Embryonic facial prominence (tissue), 1 donor: ENCODE measurements around the gene C1RL.
"Not testable (repeated sequence)": the region's sequence is repeated elsewhere in the genome, so short reads cannot be mapped to it uniquely, and the experiment has no call there.

Experiments
- DNase-seq: peaks from one replicate; pipeline ENCODE4 v3.0.0-alpha.2; 2016; ENCODE audit errors: extremely low spot score

Gene C1RL

DNA sequence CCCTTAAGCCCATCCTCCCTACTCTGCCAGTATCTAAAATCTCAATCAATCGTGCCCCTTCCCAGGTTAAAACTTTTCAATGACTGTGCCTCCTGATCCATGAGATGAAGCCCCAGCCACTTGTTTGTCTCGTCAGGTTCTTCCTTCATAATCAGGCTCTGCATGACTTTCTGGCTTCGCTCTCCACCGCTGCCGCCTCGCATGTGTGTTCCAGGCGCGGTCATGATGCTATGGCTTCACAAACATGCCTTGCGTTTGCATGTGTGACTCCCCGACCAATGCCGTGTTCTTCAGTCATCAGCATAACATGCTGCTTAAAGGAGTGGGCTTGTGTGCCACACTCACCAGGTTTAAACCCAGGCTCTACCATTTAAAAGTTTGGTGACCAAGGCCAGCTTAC, 5.0 kb upstream of the C1RL start:
- no peak for DNase-seq

DNA sequence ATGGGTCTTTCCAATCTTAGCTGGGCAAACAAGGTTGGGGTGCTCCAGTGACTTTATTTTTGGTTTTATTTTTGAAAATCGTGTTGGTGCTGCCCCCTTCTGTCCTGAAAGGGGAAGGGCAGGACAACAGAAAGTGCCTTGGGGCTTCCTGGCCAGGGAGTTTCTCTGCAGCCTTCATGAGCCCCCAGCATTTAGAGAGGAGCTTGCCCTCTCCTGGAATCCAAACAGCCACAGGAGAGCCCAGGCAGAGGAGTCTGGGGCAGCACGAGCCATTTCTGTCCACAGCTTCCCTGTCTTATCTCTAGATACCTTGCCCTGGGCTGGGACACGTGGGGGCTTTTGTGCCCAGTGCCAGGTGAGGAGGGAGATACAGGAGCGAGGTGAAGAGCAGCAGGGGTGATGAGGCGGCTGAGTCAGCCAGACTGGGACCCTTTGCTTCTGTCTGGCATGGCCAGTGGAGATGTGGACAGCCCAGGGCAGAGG, 4.4 kb upstream of the C1RL start:
- DNase-seq, result no peak

DNA sequence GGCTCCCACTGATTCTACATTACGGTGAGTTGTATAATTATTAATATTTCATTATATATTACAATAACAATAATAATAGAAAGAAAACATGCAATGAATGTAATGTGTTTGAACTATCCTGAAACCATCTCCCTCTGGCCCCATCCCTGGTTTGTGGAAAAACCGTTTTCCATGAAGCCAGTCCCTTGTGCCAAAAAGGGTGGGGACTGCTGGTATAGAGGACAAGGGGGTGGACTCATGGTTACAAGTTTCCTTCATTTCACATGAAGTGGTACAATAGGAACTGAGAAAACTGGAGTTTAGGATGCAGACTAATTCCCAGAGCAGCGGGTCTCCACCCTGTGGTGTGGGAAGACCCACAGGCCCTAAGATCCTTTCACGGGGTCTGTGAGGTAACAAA, 3.0 kb upstream of the C1RL start:
- DNase-seq, result no peak

DNA sequence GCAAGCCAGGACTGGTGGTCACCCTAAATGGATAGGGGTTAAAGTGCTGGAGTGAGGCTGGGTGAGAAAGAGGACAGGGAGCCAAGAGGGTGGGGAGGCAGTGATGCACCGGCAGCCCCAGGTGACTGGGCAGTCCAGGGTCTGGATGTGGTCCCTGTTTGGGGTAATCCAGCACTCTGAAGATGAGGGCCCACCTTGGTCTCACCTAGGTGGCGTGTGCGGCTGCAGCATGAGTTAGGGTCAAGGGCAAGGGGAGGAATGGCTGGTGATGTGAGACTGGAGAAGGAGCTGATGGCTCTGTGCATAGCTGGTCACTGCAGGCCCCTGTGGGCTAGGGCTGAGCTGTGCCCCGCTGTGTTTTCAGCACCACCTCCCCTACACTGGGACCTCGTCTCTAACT, 1.6 kb upstream of the C1RL start:
- DNase-seq, result no peak

DNA sequence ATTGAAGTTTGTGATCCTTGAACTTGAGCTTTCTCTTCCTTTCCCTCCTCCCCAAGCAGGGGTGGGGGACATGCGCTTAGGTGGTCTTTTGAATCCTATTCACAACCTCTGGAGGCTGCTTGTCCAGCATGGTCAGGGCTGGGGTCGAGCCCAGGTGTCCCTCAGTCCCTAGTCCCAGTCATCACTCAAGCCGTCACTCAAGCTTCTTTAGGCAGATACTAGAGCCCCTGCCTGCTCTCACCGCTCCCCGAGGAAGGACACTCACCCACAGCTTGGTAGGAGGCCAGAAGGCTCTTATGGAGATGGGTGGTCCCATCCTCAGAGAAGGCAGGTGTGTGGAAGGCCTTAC, 532 bp upstream of the C1RL start:
- no peak for DNase-seq

DNA sequence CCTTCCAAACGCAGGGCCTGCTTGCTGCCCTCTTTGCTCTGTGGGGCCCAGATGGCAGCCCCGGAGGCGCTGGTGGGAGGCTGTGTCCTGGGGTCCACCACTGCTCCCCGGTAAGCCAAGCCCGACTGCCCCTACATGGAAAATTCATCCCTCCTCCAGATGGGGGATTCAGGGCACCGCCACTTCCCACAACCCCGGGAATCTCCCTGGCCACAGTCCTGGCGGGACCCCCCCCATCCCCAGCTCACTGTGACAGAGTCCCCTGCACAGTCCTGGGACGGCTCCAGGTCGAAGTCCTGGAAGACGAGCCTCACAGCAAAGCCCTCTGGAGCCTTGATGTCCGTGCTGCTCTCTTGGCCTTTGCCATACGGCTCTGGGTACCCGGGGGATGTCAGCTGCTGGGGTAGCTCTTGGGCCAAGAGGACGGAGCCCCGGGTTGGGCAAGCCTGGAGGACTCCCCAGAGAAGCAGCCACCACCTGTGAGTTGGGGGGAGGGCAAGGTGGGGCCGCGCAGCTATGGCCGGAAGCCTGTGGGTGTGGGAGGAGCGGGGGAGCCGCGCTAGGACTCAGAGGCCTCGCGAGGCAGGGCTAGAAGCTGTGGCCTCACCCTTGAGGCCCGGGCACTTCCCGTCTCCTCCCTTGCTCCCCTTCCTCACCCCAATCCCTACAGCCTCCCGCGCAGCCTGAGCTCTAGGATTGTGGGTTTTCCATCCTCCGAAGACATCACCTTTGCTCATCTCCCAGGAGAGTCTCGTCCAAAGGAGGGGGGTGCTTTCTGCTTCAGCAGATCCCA, 815 bp downstream of the C1RL start:
- peak; percentile 31 for DNase-seq

DNA sequence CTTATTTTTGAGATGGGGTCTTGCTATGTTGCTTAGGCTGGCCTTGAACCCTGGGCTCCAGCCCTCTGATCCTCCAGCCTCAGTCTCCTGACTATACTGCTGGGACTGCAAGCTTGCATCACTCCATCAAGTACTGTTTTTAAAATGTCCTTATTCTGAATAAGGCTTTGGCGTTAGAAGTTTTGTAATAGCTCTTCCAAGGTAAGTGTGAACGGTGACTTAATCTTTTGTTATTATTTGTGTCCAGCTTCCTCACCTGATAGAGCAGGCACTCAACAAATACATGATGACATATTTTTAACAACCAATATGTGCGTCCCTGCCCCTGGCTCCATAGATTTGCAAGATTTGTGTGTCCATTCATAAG, 1.4 kb downstream of the C1RL start:
- no peak for DNase-seq

DNA sequence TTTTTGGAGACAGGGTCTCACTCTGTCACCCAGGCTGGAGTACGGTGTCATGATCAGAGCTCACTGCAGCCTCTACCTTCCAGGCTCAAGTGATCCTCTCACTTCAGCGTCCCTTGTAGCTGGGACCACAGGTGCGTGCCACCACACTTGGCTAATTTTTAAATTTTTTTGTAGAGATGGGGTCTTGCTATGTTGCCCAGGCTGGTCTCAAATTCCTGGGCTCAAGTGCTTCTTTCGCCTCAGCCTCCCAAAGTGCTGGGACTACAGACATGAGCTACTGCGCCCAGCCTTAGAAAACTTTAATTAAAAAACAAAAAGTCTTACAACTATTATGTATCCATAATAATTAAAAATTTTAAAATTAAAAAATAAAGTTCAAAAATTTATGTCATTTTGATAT, 1.8 kb downstream of the C1RL start:
- not testable (repeated sequence) for DNase-seq

DNA sequence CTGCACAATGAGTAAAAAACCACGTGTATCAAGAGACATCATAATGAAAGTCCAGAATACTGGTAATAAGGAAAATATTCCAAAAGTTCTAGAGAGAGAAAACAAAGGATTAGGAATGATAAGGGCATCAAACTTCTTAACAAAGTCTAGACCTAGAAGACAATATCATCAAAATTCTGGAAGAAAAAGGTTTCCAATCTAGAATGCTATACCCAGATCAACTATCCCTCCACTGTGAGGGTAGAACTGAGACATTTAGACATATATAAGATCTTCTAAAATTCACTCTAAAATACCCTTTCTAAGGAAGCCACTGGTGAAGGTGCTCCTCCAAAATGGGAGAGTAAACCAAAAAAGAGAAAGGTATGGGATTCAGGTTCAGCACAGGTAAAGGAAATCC, 2.9 kb downstream of the C1RL start:
- DNase-seq, result no peak

DNA sequence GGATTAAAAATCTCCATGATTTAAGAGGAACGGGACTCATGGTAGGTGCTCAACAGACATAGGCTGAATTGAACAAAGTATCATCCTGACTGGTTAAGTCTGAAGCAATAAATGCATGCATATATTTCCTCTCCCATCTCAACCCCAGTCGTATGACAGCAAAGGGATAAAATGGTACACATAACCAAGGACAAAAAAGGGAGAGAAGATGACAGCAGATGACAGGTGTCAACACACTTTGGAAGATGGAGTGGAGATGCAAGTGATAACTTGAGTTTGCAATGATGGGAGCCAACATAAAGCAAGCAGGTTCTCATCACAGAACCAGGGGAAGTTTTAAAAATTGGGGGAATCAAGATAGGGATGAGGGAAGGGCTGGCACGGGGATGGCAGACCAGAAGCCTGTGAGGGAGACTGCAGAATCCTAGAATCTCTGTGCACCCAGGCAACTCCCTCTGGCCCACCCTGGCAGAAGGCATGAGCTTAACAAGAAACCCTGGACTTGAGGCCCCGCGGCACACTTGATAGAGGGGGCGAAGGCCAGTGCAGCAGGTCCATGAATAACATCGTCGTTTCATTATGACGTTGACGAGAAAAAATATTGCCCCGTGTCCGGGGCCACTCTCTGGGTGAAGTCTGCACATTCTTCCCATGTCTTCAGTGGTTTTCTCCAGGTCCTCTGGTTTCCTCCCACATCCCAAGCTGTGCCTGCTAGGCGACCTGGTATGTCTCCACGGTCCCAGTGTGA, 5.0 kb downstream of the C1RL start:
- no peak for DNase-seq

DNA sequence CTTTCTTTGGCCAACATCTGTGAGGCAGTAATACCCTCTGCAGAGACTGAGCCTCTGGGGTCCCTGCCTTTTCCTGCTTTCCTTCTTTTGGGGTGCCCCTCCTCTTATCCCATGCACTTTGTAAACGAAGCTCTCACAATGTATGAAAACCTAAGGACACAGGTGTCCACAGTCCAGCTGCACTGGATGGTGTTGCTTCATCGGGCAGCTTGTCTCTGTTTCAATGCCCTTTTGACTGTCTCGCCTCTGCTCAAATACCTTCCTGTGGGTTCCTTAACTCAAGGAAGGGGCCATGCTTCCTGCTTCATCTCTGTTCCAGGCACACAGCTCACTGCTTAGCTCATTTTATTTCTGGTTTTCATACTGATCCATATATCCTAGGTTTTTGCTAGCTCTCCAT, 6.4 kb downstream of the C1RL start:
- DNase-seq, result no peak

DNA sequence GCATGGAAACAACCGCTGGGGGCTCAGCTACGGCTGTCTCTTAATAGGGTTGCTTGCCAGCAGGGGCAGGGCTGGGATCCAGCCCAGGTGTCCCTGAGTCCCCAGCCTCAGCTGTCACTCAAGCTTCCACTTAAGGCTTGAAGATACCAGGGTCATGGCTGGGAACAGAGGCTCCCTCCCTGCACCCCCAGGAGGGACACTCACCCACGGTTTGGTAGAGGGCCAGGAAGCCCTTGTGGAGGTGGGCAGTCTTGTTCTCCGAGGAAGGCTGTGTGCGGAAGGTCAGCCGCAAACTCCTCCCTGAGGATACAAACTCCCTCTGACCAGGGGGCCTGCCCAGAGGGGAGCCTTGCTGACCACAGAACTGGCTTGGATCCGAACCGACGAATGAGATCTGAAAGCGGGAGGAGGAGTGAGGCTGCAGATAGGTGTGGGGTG, 7.3 kb downstream of the C1RL start:
- DNase-seq, result no peak

DNA sequence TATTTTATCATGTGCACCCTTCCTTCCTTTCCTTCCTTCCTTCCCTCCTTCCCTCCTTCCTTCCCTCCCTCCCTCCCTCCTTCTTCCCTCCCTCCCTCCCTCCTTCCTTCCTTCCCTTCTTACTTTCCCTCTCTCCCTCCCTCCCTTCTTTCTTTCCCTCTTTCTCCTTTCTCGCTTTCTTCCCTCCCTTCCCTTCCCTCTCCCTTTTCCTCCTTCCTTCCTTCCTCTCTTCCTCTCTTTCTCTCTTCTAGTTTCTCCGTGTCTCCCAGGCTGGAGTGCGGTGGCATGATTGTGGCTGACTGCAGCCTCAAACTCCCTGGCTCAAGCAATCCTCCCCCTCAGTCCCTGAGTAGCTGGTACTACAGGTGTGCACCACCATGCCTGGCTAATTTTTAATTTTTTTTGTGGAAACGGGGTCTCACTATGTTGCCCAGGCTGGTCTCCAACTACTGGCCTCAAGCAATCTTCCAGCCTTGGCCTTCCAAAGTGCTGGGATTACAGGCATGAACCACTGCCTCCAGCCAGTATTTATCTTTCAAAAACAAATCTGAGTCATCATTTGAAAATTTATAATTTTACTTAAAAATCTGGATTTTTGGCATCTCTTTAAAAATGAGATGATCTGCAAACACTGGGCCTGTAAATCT, 7.8 kb downstream of the C1RL start:
- DNase-seq, result no peak

DNA sequence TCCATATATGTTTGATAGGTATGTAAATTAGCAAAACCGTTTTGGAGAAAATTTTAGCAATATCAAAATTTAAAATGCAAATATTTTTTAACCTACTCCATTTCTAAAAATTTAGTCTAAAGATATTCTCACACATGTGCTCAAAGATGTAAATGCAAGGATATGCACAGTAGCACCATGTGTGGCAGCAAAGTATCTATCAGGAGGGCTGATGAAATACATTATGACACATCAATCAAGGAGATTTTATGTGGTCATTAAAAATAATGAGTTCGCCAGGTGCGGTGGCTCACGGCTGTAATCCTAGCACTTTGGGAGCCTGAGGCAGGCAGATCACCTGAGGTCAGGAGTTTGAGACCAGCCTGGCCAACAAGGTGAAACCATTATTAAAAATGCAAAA, 8.8 kb downstream of the C1RL start:
- DNase-seq, result no peak

DNA sequence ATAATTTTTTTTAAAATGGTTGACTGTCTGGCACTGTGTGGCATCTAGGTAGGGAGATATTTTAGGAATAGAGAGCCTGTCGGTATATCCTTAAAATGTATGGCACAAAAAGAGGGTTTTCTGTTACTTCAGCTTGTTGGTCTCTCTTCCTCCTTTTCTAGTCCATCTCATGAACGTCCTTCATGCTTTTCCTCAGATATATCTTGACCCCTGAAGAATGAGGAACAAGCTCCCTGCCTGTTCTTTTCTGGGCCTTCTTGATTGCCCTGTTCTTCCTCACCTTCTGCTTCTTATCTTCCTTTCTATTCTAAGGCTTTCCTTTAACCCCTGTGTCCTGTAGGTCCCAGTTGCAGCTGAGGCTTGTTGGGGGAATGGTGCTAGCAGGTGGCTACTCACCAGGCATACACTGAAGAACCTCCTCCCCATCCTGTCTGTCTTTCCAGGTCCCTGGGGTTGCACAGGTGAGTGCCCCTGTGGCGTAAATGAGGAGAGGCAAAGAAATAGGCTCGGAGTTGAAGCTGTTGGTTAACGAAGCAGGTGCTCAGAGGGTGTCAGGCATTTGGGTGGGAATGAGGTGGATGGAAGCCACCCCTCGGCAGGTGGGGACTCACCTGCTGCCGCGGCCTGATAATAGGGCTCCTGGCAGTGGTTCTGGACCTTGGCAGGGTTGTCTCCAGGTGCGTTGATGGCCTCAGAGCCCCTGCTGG, 9.6 kb downstream of the C1RL start:
- no peak for DNase-seq

DNA sequence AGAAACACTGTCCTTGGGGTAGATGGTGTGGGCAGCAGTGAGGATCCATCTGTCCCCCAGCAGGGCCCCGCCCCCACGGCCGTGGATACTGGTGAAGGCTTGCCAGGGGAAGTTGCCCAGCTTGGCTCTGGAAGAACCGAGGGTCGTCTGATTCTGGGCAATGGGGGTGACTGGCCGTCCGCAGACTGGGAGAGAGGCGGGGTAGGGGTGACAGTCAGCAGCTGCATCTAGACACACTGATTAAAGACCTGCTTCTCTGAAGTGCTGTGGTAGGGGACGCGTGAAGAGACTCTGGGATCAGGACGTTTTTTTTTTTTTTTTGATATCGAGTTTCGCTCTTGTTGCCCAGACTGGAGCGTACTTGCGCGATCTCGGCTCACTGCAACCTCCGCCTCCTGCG, 12.0 kb downstream of the C1RL start:
- no peak for DNase-seq

DNA sequence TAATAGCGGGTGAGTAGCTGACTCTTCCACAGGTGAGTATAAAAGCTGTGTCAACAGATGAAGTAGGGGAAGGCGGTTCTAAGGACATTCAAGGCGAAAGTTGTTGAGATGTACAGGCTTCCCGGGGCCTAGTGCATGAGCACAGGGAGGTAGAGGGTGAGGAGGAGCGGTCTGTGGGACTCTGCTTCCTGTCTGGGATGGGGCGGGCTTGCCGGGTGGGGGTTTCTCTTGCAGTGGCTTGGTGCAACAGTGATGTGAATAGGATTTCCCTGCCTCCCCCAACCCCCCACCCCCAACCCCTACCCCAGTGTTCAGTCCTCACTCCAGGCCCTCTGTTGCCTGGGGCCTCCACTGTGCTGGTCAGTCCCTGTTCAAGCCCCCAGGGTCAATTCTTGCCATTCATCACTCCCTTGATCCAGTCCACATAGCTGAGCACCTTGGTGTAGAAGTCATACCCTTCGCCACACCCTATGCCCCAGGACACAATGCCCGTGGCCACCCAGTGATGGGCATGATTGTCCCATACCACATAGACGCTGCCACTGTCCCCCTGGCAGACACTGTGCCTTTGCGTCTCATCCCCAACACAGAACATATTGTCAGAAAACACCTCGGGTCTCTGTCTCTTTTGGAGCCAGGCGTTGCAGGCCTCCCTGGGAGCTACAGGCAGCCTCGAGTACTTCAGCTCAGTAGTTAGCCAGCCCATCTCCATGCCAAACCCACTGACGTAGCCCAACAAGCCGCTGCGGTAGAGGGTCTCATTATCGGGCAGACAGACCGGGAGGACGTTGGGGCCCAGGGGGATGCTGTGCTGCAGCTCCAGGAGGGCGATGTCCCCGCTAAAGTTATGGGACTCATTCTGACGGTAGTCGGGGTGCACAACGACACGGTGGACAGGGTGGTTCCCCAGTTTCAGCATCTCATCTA, 12.7 kb downstream of the C1RL start:
- DNase-seq, result no peak

DNA sequence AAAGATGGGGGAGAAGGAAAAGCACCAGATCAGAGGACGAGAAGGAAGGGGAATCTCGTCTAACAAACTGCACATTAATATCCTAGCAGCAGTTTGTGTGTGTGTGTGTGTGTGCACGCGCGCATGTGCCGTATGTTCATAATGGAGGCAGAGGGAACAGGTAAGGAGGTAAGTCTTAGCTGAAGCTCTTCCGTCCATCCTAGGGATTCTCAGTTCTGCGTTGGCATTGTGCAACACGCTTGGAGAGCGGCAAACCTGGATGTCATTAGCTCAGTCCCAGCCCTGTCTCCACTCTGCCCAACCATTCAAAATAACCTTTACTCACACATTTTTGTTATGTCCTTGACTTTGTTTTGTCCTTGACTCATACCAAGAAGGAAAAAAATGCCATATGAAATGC, 15.1 kb downstream of the C1RL start:
- no peak for DNase-seq

DNA sequence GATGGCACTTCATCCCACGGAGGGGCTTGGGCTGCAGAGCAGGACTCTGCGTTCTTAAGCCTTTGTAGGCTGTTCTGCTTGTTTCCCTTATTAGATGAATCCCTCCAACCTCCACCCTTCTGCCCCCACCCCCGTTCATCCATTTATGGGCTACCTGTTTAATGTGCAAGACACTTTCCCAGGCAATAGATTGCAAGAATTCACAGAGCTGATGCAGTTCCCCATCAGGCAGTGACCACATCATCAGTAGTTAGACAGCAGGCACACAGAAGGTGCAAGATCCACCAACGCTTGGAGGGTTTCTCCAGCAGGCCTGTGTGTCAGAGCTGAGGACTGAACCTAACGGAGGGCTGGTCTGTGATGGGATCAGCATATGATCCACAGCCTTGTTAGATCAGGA, 15.5 kb downstream of the C1RL start:
- DNase-seq, result no peak

DNA sequence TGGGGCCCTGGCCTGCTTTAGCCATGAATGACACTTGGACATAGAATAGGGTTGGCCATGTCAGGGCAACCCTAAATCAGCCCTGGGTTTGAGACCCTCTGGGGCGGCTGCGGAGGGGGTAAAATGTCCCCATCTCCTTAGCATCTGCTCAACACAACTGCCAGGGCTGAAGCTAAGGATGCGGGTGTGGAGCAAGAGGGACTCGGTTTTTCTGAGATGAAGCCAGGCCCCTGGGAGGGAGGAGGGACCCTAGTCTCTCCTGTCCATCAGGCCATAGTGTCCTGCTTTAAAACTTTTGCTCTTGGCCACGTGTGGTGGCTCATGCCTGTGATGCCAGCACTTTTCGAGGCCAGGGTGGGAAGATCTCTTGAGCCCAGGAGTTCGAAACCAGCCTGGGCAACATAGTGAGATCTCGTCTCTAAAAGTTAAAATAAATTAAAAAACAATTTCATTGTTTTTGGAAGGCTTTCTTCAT, 16.0 kb downstream of the C1RL start:
- DNase-seq, result no peak
